HepG2 (cell line): ENCODE data around the gene CDH12.

Source experiments
- ELF1 ChIP-seq: sonication (generic); formaldehyde crosslinking; IDR thresholded peaks from 2 replicates; pipeline ENCODE4 v1.4.0; 2020; ENCODE audit warnings: missing genetic modification reagents
- EP300 ChIP-seq, 3 experiments: sonication (generic) in 1 of 3; formaldehyde crosslinking in 1 of 3; IDR thresholded peaks; 2 replicates each; pipeline versions ENCODE4 v1.5.1 to v1.6.1; 2011 to 2020; ENCODE audit warnings: low read depth in 2 of 3, low read length in 2 of 3, borderline replicate concordance in 1 of 3, improper control_type of control experiment in 1 of 3, mild to moderate bottlenecking in 1 of 3, missing genetic modification reagents in 1 of 3, moderate library complexity in 1 of 3
- EZH2 ChIP-seq: conservative IDR thresholded peaks from 2 replicates; pipeline ENCODE4 v1.6.1; 2012; ENCODE audit warnings: mild to moderate bottlenecking, low read depth, low read length, moderate library complexity
- NR2F2 ChIP-seq: IDR thresholded peaks from 2 replicates; pipeline ENCODE4 v1.6.1; 2012; ENCODE audit warnings: low read depth, inconsistent platforms, borderline replicate concordance
- POLR2AphosphoS5 ChIP-seq: IDR thresholded peaks from 2 replicates; pipeline ENCODE4 v1.6.1; 2012; ENCODE audit warnings: low read depth, low read length
- SUZ12 ChIP-seq: fragments of 150-350 bp; IDR thresholded peaks from 2 replicates; pipeline ENCODE4 v1.6.1; 2014; ENCODE audit warnings: low read depth, low read length
- ZNF230 ChIP-seq: sonication (generic); formaldehyde crosslinking; IDR thresholded peaks from 2 replicates; pipeline ENCODE4 v1.4.0; 2020; ENCODE audit warnings: mild to moderate bottlenecking, missing genetic modification reagents
- ZNF562 ChIP-seq: sonication (generic); formaldehyde crosslinking; IDR thresholded peaks from 2 replicates; pipeline ENCODE4 v1.8.0; 2022; ENCODE audit warnings: missing genetic modification reagents, borderline replicate concordance
- TF ChIP-seq, protein P1 (sequence below): sonication (generic); formaldehyde crosslinking; IDR thresholded peaks from 2 replicates; pipeline ENCODE4 v1.5.1; 2020; ENCODE audit warnings: missing genetic modification reagents, mild to moderate bottlenecking, borderline replicate concordance
- TF ChIP-seq, protein P2 (sequence below): sonication (generic); formaldehyde crosslinking; IDR thresholded peaks from 2 replicates; pipeline ENCODE4 v1.8.0; 2022; ENCODE audit warnings: mild to moderate bottlenecking, missing genetic modification reagents; ENCODE audit not compliant: insufficient replicate concordance
- TF ChIP-seq, protein P3 (sequence below): sonication (generic); formaldehyde crosslinking; IDR thresholded peaks from 2 replicates; pipeline ENCODE4 v1.4.0; 2020; ENCODE audit warnings: missing genetic modification reagents

DNA sequence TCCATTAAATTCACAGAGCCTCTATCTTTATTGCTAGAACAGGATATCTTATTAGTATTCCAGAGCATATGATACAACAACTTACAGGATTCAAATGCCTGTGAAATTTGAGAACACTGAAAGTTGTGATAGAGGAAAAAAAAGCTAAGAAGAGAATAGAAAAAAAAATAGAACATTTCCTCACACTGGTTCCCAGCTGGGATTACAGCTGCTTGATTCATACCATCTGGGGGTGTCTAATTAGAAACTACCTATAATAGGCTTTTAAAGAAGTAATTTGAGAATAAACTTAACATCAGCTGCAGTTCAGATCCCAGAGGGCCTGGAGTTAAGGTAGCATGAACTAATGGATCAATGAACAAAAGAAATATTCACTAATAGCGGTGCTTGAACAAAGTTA is 922.0 kb downstream of the CDH12 start:
- TF ChIP-seq EZH2 (no peak), ZNF562 (CRISPR knock-in tag) (no peak), SUZ12 (no peak), NR2F2 (no peak), ELF1 (CRISPR knock-in tag) (no peak), EP300 (IDR thresholded peaks at IDR 0.05; ENCODE audit: low read depth in 2 of 2, low read length in 2 of 2) (no peak), EP300 (CRISPR knock-in tag; IDR thresholded peaks at IDR 0.05; ENCODE audit: borderline replicate concordance) (no peak), ZNF230 (no peak), POLR2AphosphoS5 (no peak)
- TF ChIP-seq, protein P1, sequence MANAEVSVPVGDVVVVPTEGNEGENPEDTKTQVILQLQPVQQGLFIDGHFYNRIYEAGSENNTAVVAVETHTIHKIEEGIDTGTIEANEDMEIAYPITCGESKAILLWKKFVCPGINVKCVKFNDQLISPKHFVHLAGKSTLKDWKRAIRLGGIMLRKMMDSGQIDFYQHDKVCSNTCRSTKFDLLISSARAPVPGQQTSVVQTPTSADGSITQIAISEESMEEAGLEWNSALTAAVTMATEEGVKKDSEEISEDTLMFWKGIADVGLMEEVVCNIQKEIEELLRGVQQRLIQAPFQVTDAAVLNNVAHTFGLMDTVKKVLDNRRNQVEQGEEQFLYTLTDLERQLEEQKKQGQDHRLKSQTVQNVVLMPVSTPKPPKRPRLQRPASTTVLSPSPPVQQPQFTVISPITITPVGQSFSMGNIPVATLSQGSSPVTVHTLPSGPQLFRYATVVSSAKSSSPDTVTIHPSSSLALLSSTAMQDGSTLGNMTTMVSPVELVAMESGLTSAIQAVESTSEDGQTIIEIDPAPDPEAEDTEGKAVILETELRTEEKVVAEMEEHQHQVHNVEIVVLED (CRISPR knock-in tag): no peak
- TF ChIP-seq, protein P2, sequence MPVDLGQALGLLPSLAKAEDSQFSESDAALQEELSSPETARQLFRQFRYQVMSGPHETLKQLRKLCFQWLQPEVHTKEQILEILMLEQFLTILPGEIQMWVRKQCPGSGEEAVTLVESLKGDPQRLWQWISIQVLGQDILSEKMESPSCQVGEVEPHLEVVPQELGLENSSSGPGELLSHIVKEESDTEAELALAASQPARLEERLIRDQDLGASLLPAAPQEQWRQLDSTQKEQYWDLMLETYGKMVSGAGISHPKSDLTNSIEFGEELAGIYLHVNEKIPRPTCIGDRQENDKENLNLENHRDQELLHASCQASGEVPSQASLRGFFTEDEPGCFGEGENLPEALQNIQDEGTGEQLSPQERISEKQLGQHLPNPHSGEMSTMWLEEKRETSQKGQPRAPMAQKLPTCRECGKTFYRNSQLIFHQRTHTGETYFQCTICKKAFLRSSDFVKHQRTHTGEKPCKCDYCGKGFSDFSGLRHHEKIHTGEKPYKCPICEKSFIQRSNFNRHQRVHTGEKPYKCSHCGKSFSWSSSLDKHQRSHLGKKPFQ (CRISPR knock-in tag): no peak
- TF ChIP-seq, protein P3, sequence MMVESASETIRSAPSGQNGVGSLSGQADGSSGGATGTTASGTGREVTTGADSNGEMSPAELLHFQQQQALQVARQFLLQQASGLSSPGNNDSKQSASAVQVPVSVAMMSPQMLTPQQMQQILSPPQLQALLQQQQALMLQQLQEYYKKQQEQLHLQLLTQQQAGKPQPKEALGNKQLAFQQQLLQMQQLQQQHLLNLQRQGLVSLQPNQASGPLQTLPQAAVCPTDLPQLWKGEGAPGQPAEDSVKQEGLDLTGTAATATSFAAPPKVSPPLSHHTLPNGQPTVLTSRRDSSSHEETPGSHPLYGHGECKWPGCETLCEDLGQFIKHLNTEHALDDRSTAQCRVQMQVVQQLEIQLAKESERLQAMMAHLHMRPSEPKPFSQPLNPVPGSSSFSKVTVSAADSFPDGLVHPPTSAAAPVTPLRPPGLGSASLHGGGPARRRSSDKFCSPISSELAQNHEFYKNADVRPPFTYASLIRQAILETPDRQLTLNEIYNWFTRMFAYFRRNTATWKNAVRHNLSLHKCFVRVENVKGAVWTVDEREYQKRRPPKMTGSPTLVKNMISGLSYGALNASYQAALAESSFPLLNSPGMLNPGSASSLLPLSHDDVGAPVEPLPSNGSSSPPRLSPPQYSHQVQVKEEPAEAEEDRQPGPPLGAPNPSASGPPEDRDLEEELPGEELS: no peak
